GM21528 (cell line): ENCODE results near the gene TICAM1.
A peak's percentile ranks its signal among the peaks of the same experiment; 100 is the strongest.
"Not testable (repeated sequence)": the region's sequence is repeated elsewhere in the genome, so short reads cannot be mapped to it uniquely, and the experiment has no call there.

Experiments used
- ATAC-seq: cut with Tn5 transposase; IDR thresholded peaks from one replicate; pipeline ENCODE4 v1.9.1; 2021; ENCODE audit warnings: mild to moderate bottlenecking, moderate library complexity; ENCODE audit not compliant: unreplicated experiment, low FRiP score

TICAM1 gene

DNA sequence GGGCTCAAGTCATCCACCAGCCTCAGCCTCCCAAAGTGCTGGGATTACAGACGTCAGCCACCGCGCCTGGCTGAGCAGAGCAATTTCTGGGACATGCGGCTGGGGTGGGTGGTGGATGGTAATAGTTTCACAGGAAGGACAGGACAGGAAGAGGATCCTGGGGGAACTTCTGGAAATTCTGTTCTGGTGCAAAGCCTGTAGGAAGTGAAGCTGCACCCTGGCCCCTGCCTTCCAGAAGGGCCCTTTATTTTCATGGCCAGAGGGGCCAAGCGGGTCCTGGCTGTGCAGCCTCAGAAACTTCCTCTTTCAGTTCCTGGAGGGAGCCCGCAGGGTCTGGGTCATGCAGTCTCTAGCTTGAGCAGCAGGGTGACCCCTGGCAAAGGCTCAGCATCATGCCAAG is 24.3 kb downstream of the TICAM1 start:
- no peak for ATAC-seq

DNA sequence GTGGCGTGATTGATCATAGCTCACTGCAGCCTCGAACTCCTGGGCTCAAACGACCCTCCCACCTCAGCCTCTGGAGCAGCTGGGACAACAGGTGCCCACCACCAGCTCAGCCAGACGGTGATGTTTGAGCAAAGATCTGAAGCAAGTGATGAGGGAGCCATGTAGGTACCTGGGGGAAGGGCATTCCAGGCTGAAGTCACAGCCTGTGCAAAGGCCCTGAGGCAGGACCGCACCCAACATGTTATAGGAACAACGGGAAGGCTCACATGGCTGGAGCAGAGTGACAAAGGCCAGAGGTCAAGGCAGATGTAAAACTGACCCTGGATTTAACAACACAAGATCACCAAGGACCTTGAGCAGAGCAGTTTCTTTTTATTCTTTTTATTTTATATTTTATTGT is 25.1 kb downstream of the TICAM1 start:
- no peak for ATAC-seq

- not testable (repeated sequence) for ATAC-seq
Observed at GRCh38 chr19:4805140-4805539, 26.4 kb downstream of the TICAM1 start.

DNA sequence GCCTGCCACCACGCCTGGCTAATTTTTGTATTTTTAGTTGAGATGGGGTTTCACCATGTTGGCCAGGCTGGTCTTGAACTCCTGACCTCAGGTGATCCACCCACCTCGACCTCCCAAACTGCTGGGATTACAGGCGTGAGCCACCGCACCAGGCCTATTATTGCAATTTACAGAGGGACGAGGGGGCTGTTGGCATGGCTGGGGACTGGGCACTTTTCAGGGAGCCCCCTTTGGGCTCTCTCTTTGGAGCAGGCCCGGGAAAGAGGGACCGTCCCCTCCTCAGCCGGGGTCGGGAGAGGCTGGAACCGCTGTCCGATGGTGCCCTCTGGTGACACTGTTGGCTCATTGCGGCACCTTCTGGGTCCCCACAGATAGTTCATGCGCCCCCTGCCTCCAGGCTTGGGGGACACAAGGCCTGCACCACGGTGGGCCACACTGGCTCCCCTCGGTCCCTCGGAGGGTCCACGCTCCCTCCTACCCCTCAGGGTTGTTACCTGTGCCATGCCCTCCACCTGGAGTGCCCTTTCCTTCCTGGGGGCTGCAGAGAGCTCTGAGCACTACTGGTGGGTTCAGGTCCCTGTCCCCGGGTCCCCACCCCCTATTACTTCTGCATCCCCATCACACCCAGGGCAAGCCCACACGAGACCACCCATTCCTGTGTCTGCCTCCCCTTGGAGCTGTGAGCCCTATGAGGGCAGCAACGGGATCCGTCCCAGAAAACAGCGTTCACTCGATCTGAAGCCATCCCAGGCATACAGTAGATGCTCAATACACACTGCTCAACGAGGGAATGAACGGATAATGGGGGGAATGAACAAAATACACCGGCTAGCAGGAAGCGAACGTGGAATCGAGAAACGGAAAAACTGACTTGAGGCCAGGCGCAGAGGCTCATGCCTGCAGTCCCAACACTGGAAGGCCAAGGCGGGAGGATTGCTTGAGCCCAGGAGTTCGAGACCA is 27.5 kb downstream of the TICAM1 start:
- no peak for ATAC-seq

DNA sequence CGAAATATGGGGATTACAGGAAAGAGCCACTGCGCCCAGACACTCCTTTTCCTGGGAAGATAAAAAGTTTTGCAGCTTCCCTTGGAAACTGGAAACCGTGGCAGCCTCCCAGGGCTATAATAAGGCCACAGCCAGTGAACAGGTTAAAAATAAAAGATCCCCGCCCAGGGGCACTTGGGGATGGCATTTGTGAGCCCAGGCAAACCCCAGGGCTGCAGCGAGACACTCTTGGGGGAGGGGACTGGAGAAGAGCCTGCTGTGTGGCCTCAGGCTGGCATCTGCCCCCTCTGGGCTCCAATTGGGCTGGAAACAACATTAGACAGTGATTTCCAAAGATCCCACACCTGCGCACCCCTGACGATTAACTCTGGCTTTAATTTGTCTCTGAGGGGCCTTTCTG is 28.8 kb downstream of the TICAM1 start:
- ATAC-seq: no peak

DNA sequence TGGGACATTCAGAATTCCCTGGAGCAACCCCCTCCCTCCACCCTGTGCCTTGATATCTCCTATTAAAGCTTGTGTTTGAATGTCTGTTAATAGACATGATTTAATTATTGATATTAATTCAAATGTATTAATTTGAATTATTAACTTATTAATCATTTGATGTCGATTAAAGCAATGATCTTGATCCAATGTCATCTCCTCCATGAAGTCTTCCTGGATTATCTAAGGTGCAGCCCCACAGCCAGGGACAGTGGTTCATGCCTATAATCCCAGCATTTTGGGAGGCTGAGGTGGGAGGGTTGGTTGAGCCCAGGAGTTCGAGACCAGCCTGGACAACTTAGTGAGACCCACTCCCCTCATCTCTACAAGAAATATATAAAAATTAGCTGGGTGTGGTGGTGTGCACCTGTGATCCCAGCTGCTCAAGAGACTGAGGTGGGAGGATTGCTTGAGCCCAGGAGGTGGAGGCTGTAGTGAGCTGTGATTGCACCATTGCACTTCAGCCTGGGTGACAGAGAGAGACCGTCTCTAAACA is 30.4 kb downstream of the TICAM1 start:
- ATAC-seq: no peak

DNA sequence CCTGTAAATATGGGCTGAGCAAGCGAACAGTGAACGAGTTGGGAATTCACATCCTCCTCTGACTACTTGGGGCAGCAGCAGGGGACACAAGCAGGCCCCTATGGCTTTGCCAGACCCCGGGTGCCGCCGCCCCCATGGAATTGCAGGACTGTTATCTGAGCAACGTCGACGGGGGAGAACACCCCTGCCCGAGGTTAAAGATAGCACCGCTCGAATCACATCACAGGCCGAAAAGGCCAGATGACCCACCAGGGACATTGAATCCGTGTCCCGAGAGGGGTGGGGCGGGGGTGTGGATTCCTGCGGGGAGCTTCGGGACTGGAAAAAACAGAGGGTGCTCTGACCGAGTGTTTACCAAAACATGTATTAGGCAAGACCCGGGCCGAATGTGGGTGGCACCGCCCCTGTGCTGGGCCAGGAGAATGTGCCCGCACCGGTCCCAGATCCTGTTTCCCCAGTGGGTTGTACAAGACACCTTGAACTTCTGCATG is 30.9 kb downstream of the TICAM1 start:
- no peak for ATAC-seq

GRCh38 chr19:4795400-4795799 is 36.1 kb downstream of the TICAM1 start:
- no peak for ATAC-seq

GRCh38 chr19:4794971-4795370 is 36.5 kb downstream of the TICAM1 start:
- no peak for ATAC-seq

DNA sequence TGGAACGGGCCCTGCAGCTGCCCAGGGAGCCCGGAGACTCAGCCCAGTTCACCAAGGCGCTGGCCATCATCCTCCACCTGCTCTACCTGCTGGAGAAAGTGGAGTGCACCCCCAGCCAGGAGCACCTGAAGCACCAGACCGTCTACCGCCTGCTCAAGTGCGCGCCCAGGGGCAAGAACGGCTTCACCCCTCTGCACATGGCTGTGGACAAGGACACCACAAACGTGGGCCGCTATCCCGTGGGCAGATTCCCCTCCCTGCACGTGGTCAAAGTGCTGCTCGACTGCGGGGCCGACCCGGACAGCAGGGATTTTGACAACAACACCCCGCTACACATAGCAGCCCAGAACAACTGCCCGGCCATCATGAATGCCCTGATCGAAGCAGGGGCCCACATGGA is 38.2 kb downstream of the TICAM1 start:
- ATAC-seq: not testable (repeated sequence)

DNA sequence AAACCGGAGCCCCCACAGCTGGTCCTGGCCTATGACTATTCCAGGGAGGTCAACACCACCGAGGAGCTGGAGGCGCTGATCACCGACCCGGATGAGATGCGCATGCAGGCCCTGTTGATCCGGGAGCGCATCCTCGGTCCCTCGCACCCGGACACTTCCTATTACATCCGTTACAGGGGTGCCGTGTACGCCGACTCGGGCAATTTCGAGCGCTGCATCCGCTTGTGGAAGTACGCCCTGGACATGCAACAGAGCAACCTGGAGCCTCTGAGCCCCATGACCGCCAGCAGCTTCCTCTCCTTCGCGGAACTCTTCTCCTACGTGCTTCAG is 38.7 kb downstream of the TICAM1 start:
- ATAC-seq: not testable (repeated sequence)

DNA sequence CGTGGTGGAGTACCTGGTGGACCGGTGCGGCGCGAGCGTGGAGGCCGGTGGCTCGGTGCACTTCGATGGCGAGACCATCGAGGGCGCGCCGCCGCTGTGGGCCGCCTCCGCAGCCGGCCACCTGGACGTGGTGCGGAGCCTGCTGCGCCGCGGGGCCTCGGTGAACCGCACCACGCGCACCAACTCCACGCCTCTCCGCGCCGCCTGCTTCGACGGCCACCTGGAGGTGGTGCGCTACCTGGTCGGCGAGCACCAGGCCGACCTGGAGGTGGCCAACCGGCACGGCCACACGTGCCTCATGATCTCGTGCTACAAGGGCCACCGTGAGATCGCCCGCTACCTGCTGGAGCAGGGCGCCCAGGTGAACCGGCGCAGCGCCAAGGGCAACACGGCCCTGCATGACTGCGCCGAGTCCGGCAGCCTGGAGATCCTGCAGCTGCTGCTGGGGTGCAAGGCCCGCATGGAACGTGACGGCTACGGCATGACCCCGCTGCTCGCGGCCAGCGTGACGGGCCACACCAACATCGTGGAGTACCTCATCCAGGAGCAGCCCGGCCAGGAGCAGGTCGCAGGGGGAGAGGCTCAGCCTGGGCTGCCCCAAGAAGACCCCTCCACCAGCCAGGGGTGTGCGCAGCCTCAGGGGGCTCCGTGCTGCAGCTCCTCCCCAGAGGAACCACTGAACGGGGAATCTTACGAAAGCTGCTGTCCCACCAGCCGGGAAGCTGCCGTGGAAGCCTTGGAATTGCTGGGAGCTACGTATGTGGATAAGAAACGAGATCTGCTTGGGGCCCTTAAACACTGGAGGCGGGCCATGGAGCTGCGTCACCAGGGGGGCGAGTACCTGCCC is 39.3 kb downstream of the TICAM1 start:
- ATAC-seq: not testable (repeated sequence)

- ATAC-seq: peak; percentile 94
Observed at GRCh38 chr19:4791183-4792018, 40.1 kb downstream of the TICAM1 start, which contains the start of gene FEM1A. TSS of gene FEM1A (plus strand) at chr19:4791734. CDS start at chr19:4791855, 121 bp downstream.

- ATAC-seq: not testable (repeated sequence)
Observed at GRCh38 chr19:4786412-4787016, 45.0 kb downstream of the TICAM1 start.

- no peak for ATAC-seq
Observed at GRCh38 chr19:4781801-4782200, 49.7 kb downstream of the TICAM1 start.

- ATAC-seq: no peak
Observed at GRCh38 chr19:4780860-4781259, 50.7 kb downstream of the TICAM1 start.

DNA sequence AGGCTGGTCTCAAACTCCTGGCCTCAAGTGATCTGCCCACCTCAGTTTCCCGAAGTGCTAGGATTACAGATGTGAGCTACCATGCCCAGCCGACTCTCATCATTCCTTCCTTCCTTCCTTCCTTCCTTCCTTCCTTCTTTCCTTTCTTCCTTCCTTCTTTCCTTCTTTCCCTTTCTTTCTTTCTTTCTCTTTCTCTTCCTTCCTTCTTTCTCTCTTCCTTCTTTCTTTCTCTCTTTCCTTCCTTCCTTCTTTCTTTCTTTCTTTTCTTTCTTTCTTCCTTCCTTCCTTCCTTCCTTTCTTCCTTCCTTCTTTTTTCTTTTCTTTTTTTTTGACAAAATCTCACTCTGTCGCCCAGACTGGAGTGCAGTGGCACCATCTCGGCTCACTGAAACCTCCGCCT is 53.4 kb downstream of the TICAM1 start:
- not testable (repeated sequence) for ATAC-seq

GRCh38 chr19:4776436-4777211 is 54.9 kb downstream of the TICAM1 start:
- ATAC-seq: no peak

DNA sequence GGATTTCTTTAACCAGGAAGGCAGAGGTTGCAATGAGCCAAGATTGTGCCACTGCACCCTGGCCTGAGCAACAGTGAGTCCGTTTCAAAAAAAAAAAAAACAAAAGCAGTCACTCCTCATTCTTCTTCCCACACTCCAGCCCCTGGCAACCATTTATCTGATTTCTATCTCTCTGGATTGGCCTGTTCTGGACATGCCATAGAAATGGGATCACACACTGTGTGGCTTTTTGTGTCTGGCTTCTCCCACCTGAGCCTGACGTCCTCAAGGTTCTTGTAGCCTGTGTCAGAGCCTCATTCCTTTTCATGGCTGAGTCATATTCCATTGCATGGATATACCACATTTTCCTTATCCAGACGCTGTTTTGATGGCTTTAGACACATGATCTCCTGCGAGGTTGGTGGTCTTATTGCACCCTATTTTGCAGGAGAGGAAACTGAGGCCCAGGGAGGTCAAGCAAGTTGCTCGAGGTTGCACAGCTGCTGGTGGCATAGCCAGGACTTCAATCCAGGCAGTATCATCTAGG is 55.8 kb downstream of the TICAM1 start:
- no peak for ATAC-seq
